IMR-90 (cell line): ENCODE measurements around the gene HRH1. TPM values are rescaled to one million over a fixed set of nuclear protein-coding genes. Genes with fewer than 3 reads are reported as not detected.

ENCODE experiments used
- ATAC-seq: fragments of 200-7000 bp; cut with Tn5 transposase; 2 replicates; pipeline ENCODE4 v1.9.1; 2020; ENCODE audit warnings: low read depth, mild to moderate bottlenecking, moderate library complexity
- BruUV-seq: library from RNA; stranded (reverse); fragments of 400-500 nt; replicated peaks from 2 replicates; lab custom pipeline; 2021; lab: Mats Ljungman, UMichigan
- CTCF ChIA-PET: fragments of 300-600 bp; formaldehyde crosslinking; extraction: SDS; loops from one replicate; lab custom pipeline; 2021; ENCODE audit warnings: antibody characterized with exemption; lab: Yijun Ruan, JAX
- POLR2A ChIA-PET: fragments of 300-600 bp; sonication (Branson Sonifier 250); formaldehyde crosslinking; loops from one replicate; lab custom pipeline; 2022; ENCODE audit warnings: antibody characterized with exemption; ENCODE audit not compliant: unreplicated experiment; lab: Charles Lee
- DNase-seq: peaks from one replicate; pipeline ENCODE4 v3.0.0; 2013
- H2AFZ ChIP-seq: replicated peaks from 2 replicates; pipeline ENCODE3; 2013; ENCODE audit warnings: low read length, mild to moderate bottlenecking; ENCODE audit not compliant: poor library complexity
- H2AK5ac ChIP-seq: 2 replicates; pipeline ENCODE4 v1.6.1; 2013; ENCODE audit warnings: low read depth, low read length, inconsistent platforms
- H2AK9ac ChIP-seq: replicated peaks from 2 replicates; pipeline ENCODE3; 2013; ENCODE audit warnings: mild to moderate bottlenecking, low read depth, low read length, moderate library complexity; ENCODE audit not compliant: poor library complexity
- H2BK120ac ChIP-seq: 2 replicates; pipeline ENCODE4 v1.6.1; 2013; ENCODE audit warnings: low read depth, low read length, inconsistent platforms
- H2BK15ac ChIP-seq: 3 replicates; pipeline ENCODE4 v1.6.1; 2013; ENCODE audit warnings: low read depth, low read length, inconsistent platforms
- H2BK20ac ChIP-seq: 2 replicates; pipeline ENCODE4 v1.6.1; 2013; ENCODE audit warnings: low read depth, mild to moderate bottlenecking, inconsistent platforms, low read length, moderate library complexity
- H2BK5ac ChIP-seq: 2 replicates; pipeline ENCODE4 v1.6.1; 2013; ENCODE audit warnings: mild to moderate bottlenecking, low read depth, low read length, inconsistent platforms; ENCODE audit not compliant: poor library complexity, severe bottlenecking
- H3K14ac ChIP-seq: replicated peaks from 2 replicates; pipeline ENCODE4 v1.6.1; 2013; ENCODE audit warnings: low read depth, low read length, inconsistent platforms
- H3K18ac ChIP-seq: 2 replicates; pipeline ENCODE4 v1.6.1; 2013; ENCODE audit warnings: low read depth, low read length, control low read depth
- H3K23ac ChIP-seq: 2 replicates; pipeline ENCODE4 v1.6.1; 2013; ENCODE audit warnings: low read depth, low read length, inconsistent platforms
- H3K27ac ChIP-seq: 2 replicates; pipeline ENCODE4 v1.5.1; 2013; ENCODE audit warnings: mild to moderate bottlenecking, control low read depth, low read length; ENCODE audit not compliant: insufficient read depth
- H3K27me3 ChIP-seq: 2 replicates; pipeline ENCODE4 v1.6.1; 2013; ENCODE audit warnings: low read length; ENCODE audit not compliant: control insufficient read depth, insufficient read depth
- H3K36me3 ChIP-seq: 2 replicates; pipeline ENCODE4 v1.6.1; 2013; ENCODE audit warnings: low read length, mixed read lengths; ENCODE audit not compliant: control insufficient read depth, insufficient read depth
- H3K4ac ChIP-seq: 2 replicates; pipeline ENCODE4 v1.6.1; 2013; ENCODE audit warnings: low read depth, low read length, inconsistent platforms
- H3K4me1 ChIP-seq: 2 replicates; pipeline ENCODE4 v1.6.1; 2013; ENCODE audit warnings: low read length, mixed read lengths; ENCODE audit not compliant: control insufficient read depth, insufficient read depth
- H3K4me2 ChIP-seq: 2 replicates; pipeline ENCODE4 v1.6.1; 2013; ENCODE audit warnings: low read depth, mild to moderate bottlenecking, control low read depth, low read length, moderate library complexity
- H3K4me3 ChIP-seq: 2 replicates; pipeline ENCODE4 v1.5.1; 2013; ENCODE audit warnings: low read depth, mild to moderate bottlenecking, control low read depth, low read length, moderate library complexity; ENCODE audit not compliant: insufficient read depth
- H3K56ac ChIP-seq: 2 replicates; pipeline ENCODE4 v1.6.1; 2013; ENCODE audit warnings: low read length, inconsistent platforms; ENCODE audit not compliant: insufficient read depth; ENCODE audit errors: extremely low read depth
- H3K79me1 ChIP-seq, 2 experiments: 2 replicates each; pipeline ENCODE4 v1.6.1; 2013; ENCODE audit warnings: low read length in 2 of 2, inconsistent platforms in 1 of 2, low read depth in 1 of 2
- H3K9ac ChIP-seq: 2 replicates; pipeline ENCODE4 v1.6.1; 2013; ENCODE audit warnings: low read depth, low read length, control low read depth
- H3K9me1 ChIP-seq: 2 replicates; pipeline ENCODE4 v1.6.1; 2013; ENCODE audit warnings: low read length, inconsistent platforms; ENCODE audit not compliant: insufficient read depth
- H3K9me3 ChIP-seq: 2 replicates; pipeline ENCODE4 v1.6.1; 2013; ENCODE audit warnings: low read length; ENCODE audit not compliant: control insufficient read depth, insufficient read depth
- H4K20me1 ChIP-seq: 2 replicates; pipeline ENCODE4 v1.6.1; 2013; ENCODE audit warnings: low read length, inconsistent platforms; ENCODE audit not compliant: insufficient read depth
- H4K5ac ChIP-seq: 2 replicates; pipeline ENCODE4 v1.6.1; 2013; ENCODE audit warnings: mild to moderate bottlenecking, low read depth, low read length, control low read depth
- H4K8ac ChIP-seq, 2 experiments: 2 replicates each; pipeline ENCODE4 v1.6.1; 2013; ENCODE audit warnings: low read depth in 2 of 2, low read length in 2 of 2, control low read depth in 1 of 2, inconsistent platforms in 1 of 2
- H4K91ac ChIP-seq: 2 replicates; pipeline ENCODE4 v1.6.1; 2013; ENCODE audit warnings: low read depth, low read length, inconsistent platforms; ENCODE audit not compliant: insufficient read depth
- BHLHE40 ChIP-seq: fragments of 150-350 bp; IDR thresholded peaks from 2 replicates; pipeline ENCODE4 v1.6.1; 2016; ENCODE audit warnings: mild to moderate bottlenecking, low read depth, low read length
- CEBPB ChIP-seq: IDR thresholded peaks from 2 replicates; pipeline ENCODE4 v1.6.1; 2012; ENCODE audit warnings: low read depth, low read length, improper control_type of control experiment
- CHD1 ChIP-seq: IDR thresholded peaks from 2 replicates; pipeline ENCODE4 v1.6.1; 2012; ENCODE audit warnings: low read depth, low read length, improper control_type of control experiment
- CTCF ChIP-seq: conservative IDR thresholded peaks from 2 replicates; pipeline ENCODE4 v1.5.1; 2012; ENCODE audit warnings: mild to moderate bottlenecking, low read depth, low read length, improper control_type of control experiment
- ELK1 ChIP-seq: fragments of 150-350 bp; IDR thresholded peaks from 2 replicates; pipeline ENCODE4 v1.6.1; 2016; ENCODE audit warnings: low read depth, mild to moderate bottlenecking, low read length, moderate library complexity, borderline replicate concordance
- FOS ChIP-seq: fragments of 150-350 bp; IDR thresholded peaks from 2 replicates; pipeline ENCODE4 v1.6.1; 2016; ENCODE audit warnings: low read depth, low read length
- MAFK ChIP-seq: IDR thresholded peaks from 2 replicates; pipeline ENCODE4 v1.6.1; 2012; ENCODE audit warnings: low read depth, low read length, improper control_type of control experiment
- MAZ ChIP-seq: IDR thresholded peaks from 2 replicates; pipeline ENCODE4 v1.6.1; 2012; ENCODE audit warnings: low read depth, mild to moderate bottlenecking, low read length, improper control_type of control experiment, moderate library complexity, borderline replicate concordance
- MXI1 ChIP-seq: IDR thresholded peaks from 2 replicates; pipeline ENCODE4 v1.6.1; 2012; ENCODE audit warnings: low read depth, mild to moderate bottlenecking, low read length, moderate library complexity, borderline replicate concordance
- NFE2L2 ChIP-seq: fragments of 150-350 bp; IDR thresholded peaks from 2 replicates; pipeline ENCODE4 v1.6.1; 2016; ENCODE audit warnings: low read depth, mild to moderate bottlenecking, low read length
- POLR2A ChIP-seq: IDR thresholded peaks from 2 replicates; pipeline ENCODE4 v1.6.1; 2012; ENCODE audit warnings: mild to moderate bottlenecking, low read depth, low read length
- RAD21 ChIP-seq: IDR thresholded peaks from 2 replicates; pipeline ENCODE4 v1.6.1; 2012; ENCODE audit warnings: low read length, improper control_type of control experiment
- RCOR1 ChIP-seq: IDR thresholded peaks from 2 replicates; pipeline ENCODE4 v1.6.1; 2012; ENCODE audit warnings: mild to moderate bottlenecking, low read length, improper control_type of control experiment; ENCODE audit not compliant: insufficient replicate concordance
- RFX5 ChIP-seq: IDR thresholded peaks from 2 replicates; pipeline ENCODE4 v1.8.0; 2012; ENCODE audit warnings: low read depth, mild to moderate bottlenecking, low read length, moderate library complexity
- SMC3 ChIP-seq: fragments of 150-350 bp; IDR thresholded peaks from 2 replicates; pipeline ENCODE4 v1.6.1; 2016; ENCODE audit warnings: low read depth, mild to moderate bottlenecking, antibody characterized with exemption, low read length, moderate library complexity
- USF2 ChIP-seq: fragments of 150-350 bp; IDR thresholded peaks from 2 replicates; pipeline ENCODE4 v1.6.1; 2017; ENCODE audit warnings: mild to moderate bottlenecking, antibody characterized with exemption, low read length, low read depth
- WGBS, 2 experiments: methylation state at CpG; one replicate each; pipeline versions ENCODE4 v1.1.5 to v1.1.7; 2013; ENCODE audit warnings: missing lambda C conversion rate in 2 of 2; ENCODE audit not compliant: insufficient read length in 1 of 2; ENCODE audit errors: extremely low coverage in 2 of 2; 5-methylcytosine and 5-hydroxymethylcytosine counted together
- dilution Hi-C: fragments of 300-500 bp; cut with HindIII; formaldehyde crosslinking; loops from one replicate; pipeline ENCODE4 v1.14.3; 2018; ENCODE audit warnings: low sequenced_read_pairs; ENCODE audit not compliant: unreplicated experiment
- in situ Hi-C: fragments of 300-500 bp; cut with MboI; formaldehyde crosslinking; loops from 3 replicates; pipeline ENCODE4 v1.14.3; 2019; ENCODE audit warnings: low sequenced_read_pairs, inconsistent platforms, mixed read lengths
- intact Hi-C: fragments of 100-400 bp; cut with micrococcal nuclease; formaldehyde crosslinking; loops from 2 replicates; pipeline ENCODE4 v1.10.0; 2022
- polyA plus RNA-seq, 3 experiments: library from polyadenylated mRNA; depleted of rRNA; stranded (reverse); fragments of >200 nt; gene quantifications; 2 replicates each; pipeline ENCODE4 v1.2.3, GENCODE V29; 2012; ENCODE audit warnings: low replicate concordance in 1 of 3
- total RNA-seq: library from RNA; depleted of rRNA; stranded (reverse); fragments of >200 nt; gene quantifications from 2 replicates; pipeline ENCODE4 v1.2.3, GENCODE V29; 2012

HRH1 gene
- total and polyA plus RNA-seq, 2 of the 4 experiments (the other 2 are of a cell fraction), result 7.6 to 16.1 TPM

- BruUV-seq, result no TSS peak
- H3K18ac ChIP-seq, result no peak overlapping the region
- H3K4me1 ChIP-seq, result peaks cover 14% of the 10 kb centered on the region
- H4K20me1 ChIP-seq, result peaks cover 10% of the 10 kb centered on the region; the same call in 1 of the 2 replicates
- no peak overlapping the region for H3K9ac ChIP-seq
- no peak overlapping the region for H2AK9ac ChIP-seq
- H3K79me1 ChIP-seq, result peaks cover 48 to 94% of the 10 kb centered on the region in 2 experiments
- no peak overlapping the region for H3K4me2 ChIP-seq
- H2BK15ac ChIP-seq, result no peak overlapping the region; the same call in 2 of the 3 replicates
- 96% methylated on average over 7 of the region's 8 CpGs; no CpG with 5 or more reads in 1 of the 2 experiments for WGBS, 2 experiments
- H4K8ac ChIP-seq, result no peak overlapping the region
- H3K27ac ChIP-seq, result no peak overlapping the region
- H2BK120ac ChIP-seq, result no peak overlapping the region
- no peak overlapping the region for H2AFZ ChIP-seq
- H3K23ac ChIP-seq, result no peak overlapping the region
- in situ Hi-C loops (no loop called here), intact Hi-C loops (no loop called here), dilution Hi-C loops (no loop called here)
- peaks cover 19% of the 10 kb centered on the region for H3K9me1 ChIP-seq
- H3K27me3 ChIP-seq, result no peaks in the 10 kb centered on the region
- CTCF ChIA-PET, result interaction anchor here (1.0 kb wide), 1 partner anchor 9 kb away, joined by 3 read pairs; no protein-coding TSS in a partner anchor
- no peaks in the 10 kb centered on the region for H3K9me3 ChIP-seq
- H2BK5ac ChIP-seq, result no peak overlapping the region
- no peak overlapping the region for H3K56ac ChIP-seq
- H3K14ac ChIP-seq, result no peak overlapping the region
- no peak for DNase-seq
- H2BK20ac ChIP-seq, result no peak overlapping the region
- no peak overlapping the region for H4K91ac ChIP-seq
- peak overlapping the region; percentile 9; the same call in 1 of the 2 replicates for H3K4ac ChIP-seq
- H3K4me3 ChIP-seq, result no peak overlapping the region
- TF ChIP-seq MXI1, result no peak
- TF ChIP-seq USF2, result no peak
- TF ChIP-seq POLR2A, result no peak
- no peak for TF ChIP-seq CEBPB
- TF ChIP-seq BHLHE40, result no peak
- no peak for TF ChIP-seq NFE2L2
- TF ChIP-seq RCOR1, result no peak
- no peak for TF ChIP-seq RFX5
- no peak for TF ChIP-seq MAFK
- TF ChIP-seq CTCF, result no peak
- no peak for TF ChIP-seq CHD1
- no peak for TF ChIP-seq MAZ
- TF ChIP-seq SMC3, result no peak
- TF ChIP-seq ELK1, result no peak
- no peak for TF ChIP-seq FOS
- no peak for TF ChIP-seq RAD21
- no peaks in the 10 kb centered on the region; the same call in 1 of the 2 replicates for H3K36me3 ChIP-seq
- POLR2A ChIA-PET, result no interaction called here
- no peak for ATAC-seq
- no peak overlapping the region for H4K5ac ChIP-seq
- peak overlapping the region; percentile 78 for H2AK5ac ChIP-seq
Measured at GRCh38 chr3:11206953-11207352, 52.7 kb downstream of the HRH1 start.
